Ectodermal cell (in vitro differentiated cells): ENCODE data around the gene OLFM2.
"Not testable (repeated sequence)": the region's sequence is repeated elsewhere in the genome, so short reads cannot be mapped to it uniquely, and the experiment has no call there.

Experiments used
- H3K27ac ChIP-seq: 2 replicates; pipeline ENCODE4 v1.7.0; 2013; ENCODE audit warnings: mild to moderate bottlenecking, low read depth, low read length; ENCODE audit not compliant: insufficient read depth, poor library complexity, severe bottlenecking
- H3K27me3 ChIP-seq: 2 replicates; pipeline ENCODE4 v1.7.0; 2013; ENCODE audit warnings: mild to moderate bottlenecking, low read length; ENCODE audit not compliant: insufficient read depth, control insufficient read depth, poor library complexity, severe bottlenecking
- H3K36me3 ChIP-seq: one replicate; pipeline ENCODE4 v1.7.0; 2013; ENCODE audit warnings: low read length; ENCODE audit not compliant: control insufficient read depth, insufficient read depth
- H3K4me1 ChIP-seq: one replicate; pipeline ENCODE4 v1.7.0; 2013; ENCODE audit warnings: low read length; ENCODE audit not compliant: control insufficient read depth, insufficient read depth
- H3K4me3 ChIP-seq: 2 replicates; pipeline ENCODE4 v1.7.0; 2013; ENCODE audit warnings: low read depth, low read length, control low read depth; ENCODE audit not compliant: insufficient read depth
- H3K9me3 ChIP-seq: 2 replicates; pipeline ENCODE4 v1.7.0; 2013; ENCODE audit warnings: mild to moderate bottlenecking, low read length, moderate library complexity; ENCODE audit not compliant: control insufficient read depth
- WGBS, 2 experiments: methylation state at CpG; one replicate each; pipeline ENCODE4 v1.1.7; 2013; ENCODE audit warnings: missing lambda C conversion rate in 2 of 2; 5-methylcytosine and 5-hydroxymethylcytosine counted together

Gene OLFM2

DNA sequence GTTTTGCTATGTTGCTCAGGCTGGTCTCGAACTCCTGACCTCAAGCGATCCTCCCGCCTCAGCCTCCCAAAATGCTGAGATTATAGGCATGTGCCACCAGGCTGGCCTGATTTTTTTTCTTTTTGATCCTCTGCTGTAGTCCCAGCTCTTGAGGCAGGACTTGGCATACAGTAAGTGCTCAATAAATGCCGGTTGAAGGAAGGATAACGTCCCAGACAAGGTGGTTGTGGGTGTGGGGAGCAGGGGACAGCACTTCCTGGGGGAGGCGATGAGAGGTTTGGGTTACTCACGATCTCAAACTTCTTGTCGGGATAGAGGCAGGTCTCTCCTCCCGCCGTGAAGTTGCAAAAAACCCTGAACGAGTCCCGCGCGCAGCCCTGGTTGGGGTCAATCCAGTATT, 29.7 kb upstream of the OLFM2 start:
- Histone ChIP-seq H3K27ac (no peak overlapping the region), H3K9me3 (no peaks in the 10 kb centered on the region), H3K27me3 (peaks cover 20% of the 10 kb centered on the region), H3K4me3 (no peak overlapping the region), H3K36me3 (no peaks in the 10 kb centered on the region), H3K4me1 (no peaks in the 10 kb centered on the region)
- WGBS, 2 experiments: 33 to 34% methylated on average over 14 of the region's 14 CpGs

DNA sequence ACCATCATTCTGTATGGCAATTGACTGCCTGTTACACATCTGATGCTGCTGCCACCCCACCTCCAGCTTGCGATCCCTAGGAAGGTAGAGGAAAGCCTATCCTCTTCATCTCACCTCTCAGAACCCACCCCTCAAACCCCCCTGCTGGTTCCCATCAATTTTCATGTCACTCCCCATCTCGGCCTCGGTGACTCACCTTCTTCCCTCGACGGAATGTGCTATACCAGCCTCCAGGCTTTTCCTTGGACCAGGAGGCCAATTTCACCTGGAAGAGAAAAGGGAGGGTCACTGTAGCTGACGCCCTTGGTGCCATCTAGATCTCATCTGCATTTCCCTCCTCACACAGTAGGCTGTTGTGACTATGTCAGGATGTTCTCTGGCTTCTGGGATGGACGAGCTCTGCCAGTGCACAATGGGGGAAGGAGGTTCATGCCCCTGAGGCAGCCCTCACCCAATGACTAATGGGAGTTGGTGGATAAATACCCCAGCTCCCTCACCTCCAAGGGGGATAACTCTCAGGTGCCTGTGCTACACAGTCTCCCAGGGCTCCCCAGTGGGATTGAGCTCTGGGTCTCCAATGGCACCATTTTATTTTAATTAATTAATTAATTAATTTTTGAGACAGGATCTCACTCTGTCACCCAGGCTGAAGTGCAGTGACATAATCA, 26.4 kb upstream of the OLFM2 start:
- 65 to 66% methylated on average over 7 of the region's 7 CpGs for WGBS, 2 experiments
- Histone ChIP-seq H3K4me3 (no peak overlapping the region), H3K27ac (no peak overlapping the region), H3K4me1 (no peaks in the 10 kb centered on the region), H3K27me3 (peaks cover 20% of the 10 kb centered on the region), H3K36me3 (no peaks in the 10 kb centered on the region), H3K9me3 (no peaks in the 10 kb centered on the region)

- WGBS, 2 experiments: 93 to 97% methylated on average over 4 of the region's 4 CpGs
- Histone ChIP-seq H3K27me3 (peaks cover 7% of the 10 kb centered on the region), H3K9me3 (no peaks in the 10 kb centered on the region), H3K4me3 (no peak overlapping the region), H3K36me3 (no peaks in the 10 kb centered on the region), H3K4me1 (no peaks in the 10 kb centered on the region), H3K27ac (no peak overlapping the region)
Measured at GRCh38 chr19:9961103-9961502, 24.8 kb upstream of the OLFM2 start.

DNA sequence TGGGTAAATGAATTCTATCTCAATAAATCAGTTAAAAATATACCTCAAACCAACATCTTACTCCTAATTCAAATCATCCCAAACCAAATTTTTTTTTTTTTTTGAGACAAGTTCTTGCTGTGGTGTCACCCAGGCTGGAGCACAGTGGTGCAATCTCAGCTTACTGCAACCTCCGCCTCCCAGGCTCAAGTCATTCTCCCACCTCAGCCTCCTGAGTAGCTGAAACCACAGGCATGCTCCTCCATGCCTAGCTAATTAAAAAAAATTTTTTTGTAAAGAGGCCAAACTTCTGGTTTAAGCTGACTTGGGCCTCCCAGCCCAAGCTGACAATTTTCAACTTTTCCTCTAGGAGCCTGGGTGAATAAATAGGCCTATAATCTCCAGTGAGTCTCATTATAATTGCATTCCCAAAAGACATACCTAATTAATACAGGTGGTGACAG, 22.1 kb upstream of the OLFM2 start:
- Histone ChIP-seq H3K9me3 (no peaks in the 10 kb centered on the region), H3K4me3 (no peak overlapping the region), H3K27ac (no peak overlapping the region), H3K4me1 (no peaks in the 10 kb centered on the region), H3K36me3 (no peaks in the 10 kb centered on the region), H3K27me3 (no peaks in the 10 kb centered on the region)
- WGBS, 2 experiments: 91 to 96% methylated on average over 1 of the region's 1 CpG

- Histone ChIP-seq H3K27ac (no peak overlapping the region), H3K4me1 (no peaks in the 10 kb centered on the region), H3K27me3 (no peaks in the 10 kb centered on the region), H3K9me3 (no peaks in the 10 kb centered on the region), H3K36me3 (no peaks in the 10 kb centered on the region), H3K4me3 (no peak overlapping the region)
- 86 to 94% methylated on average over 3 of the region's 3 CpGs for WGBS, 2 experiments
Measured at GRCh38 chr19:9956956-9957355, 20.6 kb upstream of the OLFM2 start.

GRCh38 chr19:9953802-9954542, 17.7 kb upstream of the OLFM2 start:
- H3K27ac ChIP-seq: no peak overlapping the region
- H3K4me3 ChIP-seq: no peak overlapping the region
- H3K4me1 ChIP-seq: no peaks in the 10 kb centered on the region
- 88 to 89% methylated on average over 18 of the region's 18 CpGs for WGBS, 2 experiments
- no peaks in the 10 kb centered on the region for H3K27me3 ChIP-seq
- no peaks in the 10 kb centered on the region for H3K36me3 ChIP-seq
- H3K9me3 ChIP-seq: no peaks in the 10 kb centered on the region

- H3K27me3 ChIP-seq: no peaks in the 10 kb centered on the region
- H3K36me3 ChIP-seq: no peaks in the 10 kb centered on the region
- H3K9me3 ChIP-seq: no peaks in the 10 kb centered on the region
- H3K4me3 ChIP-seq: no peak overlapping the region
- H3K27ac ChIP-seq: no peak overlapping the region
- no peaks in the 10 kb centered on the region for H3K4me1 ChIP-seq
- 53 to 54% methylated on average over 5 of the region's 5 CpGs for WGBS, 2 experiments
Measured at GRCh38 chr19:9952276-9952675, 16.0 kb upstream of the OLFM2 start.

- WGBS, 2 experiments: 77 to 87% methylated on average over 4 of the region's 4 CpGs
- Histone ChIP-seq H3K4me3 (no peak overlapping the region), H3K4me1 (no peaks in the 10 kb centered on the region), H3K27me3 (no peaks in the 10 kb centered on the region), H3K36me3 (no peaks in the 10 kb centered on the region), H3K27ac (no peak overlapping the region), H3K9me3 (no peaks in the 10 kb centered on the region)
Measured at GRCh38 chr19:9947441-9947840, 11.1 kb upstream of the OLFM2 start.

DNA sequence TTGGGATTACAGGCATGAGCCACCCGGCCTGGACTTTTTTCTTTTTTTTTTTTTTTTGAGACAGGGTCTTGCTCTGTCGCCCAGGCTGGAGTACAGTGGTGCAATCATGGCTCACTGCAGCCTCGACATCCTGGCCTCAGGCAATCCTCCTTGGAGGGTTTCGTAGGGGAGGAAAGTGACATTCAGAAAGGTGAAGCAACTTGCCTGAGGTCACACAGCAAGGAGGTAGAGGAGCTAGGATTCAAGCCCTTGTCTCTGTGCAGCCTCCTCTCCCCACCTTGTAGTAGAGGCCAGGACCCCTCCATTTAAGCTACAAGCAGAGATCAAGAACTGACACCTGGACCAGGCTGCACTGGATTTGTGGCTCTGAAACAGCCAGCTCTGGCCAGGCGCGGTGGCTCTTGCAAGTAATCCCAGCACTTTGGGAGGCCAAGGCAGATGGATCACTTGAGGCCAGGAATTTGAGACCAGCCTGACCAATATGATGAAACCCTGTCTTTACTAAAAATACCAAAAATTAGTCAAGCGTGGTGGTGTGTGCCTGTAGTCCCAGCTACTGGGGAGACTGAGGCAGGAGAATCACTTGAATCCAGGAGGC, 10.3 kb upstream of the OLFM2 start:
- H3K36me3 ChIP-seq, H3K4me1 ChIP-seq, H3K27me3 ChIP-seq, H3K4me3 ChIP-seq, H3K9me3 ChIP-seq, H3K27ac ChIP-seq: not testable (repeated sequence)
- WGBS, 2 experiments: 91 to 93% methylated on average over 7 of the region's 7 CpGs

GRCh38 chr19:9945319-9945966, 9.1 kb upstream of the OLFM2 start:
- Histone ChIP-seq H3K9me3 (no peaks in the 10 kb centered on the region), H3K4me1 (no peaks in the 10 kb centered on the region), H3K36me3 (no peaks in the 10 kb centered on the region), H3K4me3 (no peak overlapping the region), H3K27me3 (no peaks in the 10 kb centered on the region), H3K27ac (no peak overlapping the region)
- 50 to 54% methylated on average over 18 of the region's 18 CpGs for WGBS, 2 experiments
